HCT116 (cell line): ENCODE results near the gene DUSP18. TPM values are rescaled to one million over a fixed set of nuclear protein-coding genes. Genes with fewer than 3 reads are reported as not detected.

Source experiments
- ATAC-seq: fragments of 200-7000 bp; cut with Tn5 transposase; 2 replicates; pipeline ENCODE4 v1.9.1; 2020; ENCODE audit warnings: mild to moderate bottlenecking, moderate library complexity
- BruUV-seq: library from RNA; stranded (reverse); fragments of 400-500 nt; replicated peaks from 2 replicates; lab custom pipeline; 2021; lab: Mats Ljungman, UMichigan
- CTCF ChIA-PET: fragments of 300-600 bp; sonication (Branson Sonifier 250); formaldehyde crosslinking; loops from one replicate; lab custom pipeline; 2021; ENCODE audit warnings: antibody characterized with exemption; lab: Charles Lee
- POLR2A ChIA-PET: fragments of 300-600, 350-600 bp; sonication (Branson Sonifier 250); formaldehyde crosslinking; loops from one replicate; lab custom pipeline; 2021; ENCODE audit warnings: antibody characterized with exemption; lab: Charles Lee
- RAD21 ChIA-PET, 2 experiments: fragments of 300-600 bp; sonication (Branson Sonifier 250); formaldehyde crosslinking; loops; one replicate each; lab custom pipeline; 2023; ENCODE audit warnings: low total read pairs in 2 of 2; ENCODE audit not compliant: uncharacterized antibody in 2 of 2, unreplicated experiment in 2 of 2, low non-redundant PET in 1 of 2; lab: Charles Lee
- DNase-seq: peaks from one replicate; pipeline ENCODE4 v3.0.0-alpha.2; 2010; ENCODE audit warnings: low read depth, low spot score
- H2AFZ ChIP-seq: fragments of 200-600 bp; shearing (Covaris generic), sonication (generic); 2 replicates; pipeline ENCODE4 v1.6.1; 2017; ENCODE audit warnings: low read depth, mixed run types, mixed read lengths, antibody characterized with exemption, low read length; ENCODE audit not compliant: poor library complexity, severe bottlenecking
- H3K27ac ChIP-seq: 2 replicates; pipeline ENCODE4 v1.5.1; 2012; ENCODE audit warnings: low read depth, low read length
- H3K27me3 ChIP-seq: fragments of 200-600 bp; sonication (generic); 2 replicates; pipeline ENCODE4 v1.6.1; 2016; ENCODE audit warnings: mixed run types, low read length, mixed read lengths; ENCODE audit not compliant: insufficient read depth
- H3K36me3 ChIP-seq, 2 experiments: fragments of 200-500 bp in 1 of 2; fragments of 200-600 bp in 1 of 2; sonication (Bioruptor generic) in 1 of 2; sonication (generic) in 1 of 2; 2 replicates each; pipeline versions ENCODE4 v1.5.1 to v1.6.1; 2014 to 2016; ENCODE audit warnings: low read length in 2 of 2, inconsistent platforms in 1 of 2, mixed read lengths in 1 of 2, mixed run types in 1 of 2; ENCODE audit not compliant: insufficient read depth in 2 of 2, control insufficient read depth in 1 of 2
- H3K4me1 ChIP-seq, 2 experiments: fragments of 200-600 bp in 1 of 2; sonication (generic) in 1 of 2; 2 replicates each; pipeline versions ENCODE4 v1.5.1 to v1.6.1; 2012 to 2017; ENCODE audit warnings: low read length in 2 of 2, inconsistent platforms in 1 of 2, mild to moderate bottlenecking in 1 of 2, mixed read lengths in 1 of 2, mixed run types in 1 of 2, moderate library complexity in 1 of 2; ENCODE audit not compliant: insufficient read depth in 2 of 2, control insufficient read depth in 1 of 2
- H3K4me2 ChIP-seq: fragments of 200-600 bp; sonication (generic); 2 replicates; pipeline ENCODE4 v1.6.1; 2017; ENCODE audit warnings: mixed run types, low read length, mixed read lengths
- H3K4me3 ChIP-seq, 2 experiments: fragments of 200-600 bp in 1 of 2; sonication (generic) in 1 of 2; replicated peaks in 1 of 2; 2 replicates each; pipeline ENCODE4 v1.5.1; 2011 to 2016; ENCODE audit warnings: low read length in 2 of 2, control low read depth in 1 of 2, low read depth in 1 of 2, mild to moderate bottlenecking in 1 of 2, mixed read lengths in 1 of 2, mixed run types in 1 of 2
- H3K79me2 ChIP-seq: fragments of 200-600 bp; sonication (generic); 2 replicates; pipeline ENCODE4 v1.6.1; 2017; ENCODE audit warnings: mild to moderate bottlenecking, mixed run types, low read length, moderate library complexity, mixed read lengths; ENCODE audit not compliant: insufficient read depth
- H3K9ac ChIP-seq: fragments of 200-600 bp; sonication (generic); 2 replicates; pipeline ENCODE4 v1.6.1; 2016; ENCODE audit warnings: low read length, mixed read lengths
- H3K9me2 ChIP-seq: fragments of 200-600 bp; sonication (generic), shearing (Covaris generic); 2 replicates; pipeline ENCODE4 v1.6.1; 2017; ENCODE audit warnings: mixed run types, mild to moderate bottlenecking, moderate library complexity; ENCODE audit not compliant: insufficient read depth
- H3K9me3 ChIP-seq, 2 experiments: fragments of 200-500 bp in 1 of 2; fragments of 200-600 bp in 1 of 2; sonication (Bioruptor generic) in 1 of 2; sonication (generic) in 1 of 2; 2 replicates each; pipeline ENCODE4 v1.6.1; 2014 to 2017; ENCODE audit warnings: low read length in 2 of 2, mixed read lengths in 2 of 2, inconsistent platforms in 1 of 2, low read depth in 1 of 2, mild to moderate bottlenecking in 1 of 2, mixed run types in 1 of 2, moderate library complexity in 1 of 2; ENCODE audit not compliant: control insufficient read depth in 1 of 2, insufficient read depth in 1 of 2
- H4K20me1 ChIP-seq: fragments of 200-600 bp; sonication (generic), shearing (Covaris generic); 2 replicates; pipeline ENCODE4 v1.6.1; 2017; ENCODE audit warnings: mixed run types, mild to moderate bottlenecking, moderate library complexity; ENCODE audit not compliant: insufficient read depth
- CBX3 ChIP-seq: IDR thresholded peaks from 2 replicates; pipeline ENCODE4 v1.6.1; 2012; ENCODE audit warnings: low read depth
- CEBPB ChIP-seq: IDR thresholded peaks from 2 replicates; pipeline ENCODE4 v1.6.1; 2012; ENCODE audit warnings: low read depth
- EGR1 ChIP-seq: IDR thresholded peaks from 2 replicates; pipeline ENCODE4 v1.6.1; 2012; ENCODE audit warnings: low read depth
- ELF1 ChIP-seq: IDR thresholded peaks from 2 replicates; pipeline ENCODE4 v1.6.1; 2012; ENCODE audit warnings: low read depth, borderline replicate concordance
- EZH2 ChIP-seq: fragments of 200-600 bp; sonication (generic); IDR thresholded peaks from 2 replicates; pipeline ENCODE4 v1.6.1; 2017; ENCODE audit warnings: antibody characterized with exemption, mixed run types
- EZH2phosphoT487 ChIP-seq: fragments of 200-600 bp; IDR thresholded peaks from 2 replicates; pipeline ENCODE4 v1.6.1; 2018; ENCODE audit warnings: antibody characterized with exemption, borderline replicate concordance
- JUND ChIP-seq: IDR thresholded peaks from 2 replicates; pipeline ENCODE4 v1.6.1; 2012
- POLR2A ChIP-seq: IDR thresholded peaks from 2 replicates; pipeline ENCODE4 v1.7.0; 2011; ENCODE audit warnings: borderline replicate concordance; ENCODE audit not compliant: insufficient read depth, insufficient read length; ENCODE audit errors: extremely low read depth
- POLR2AphosphoS5 ChIP-seq: IDR thresholded peaks from 2 replicates; pipeline ENCODE4 v1.6.1; 2011; ENCODE audit warnings: mild to moderate bottlenecking, low read depth, low read length, moderate library complexity
- RAD21 ChIP-seq: IDR thresholded peaks from 2 replicates; pipeline ENCODE4 v1.6.1; 2012; ENCODE audit warnings: low read depth, mild to moderate bottlenecking
- SIN3A ChIP-seq: IDR thresholded peaks from 2 replicates; pipeline ENCODE4 v1.6.1; 2012; ENCODE audit warnings: low read depth
- SRF ChIP-seq: IDR thresholded peaks from 2 replicates; pipeline ENCODE4 v1.6.1; 2012; ENCODE audit warnings: low read depth
- TCF7L2 ChIP-seq: IDR thresholded peaks from 2 replicates; pipeline ENCODE4 v1.7.0; 2011; ENCODE audit warnings: borderline replicate concordance, inconsistent platforms; ENCODE audit not compliant: insufficient read depth, insufficient read length; ENCODE audit errors: extremely low read depth
- YY1 ChIP-seq: IDR thresholded peaks from 2 replicates; pipeline ENCODE4 v1.6.1; 2011; ENCODE audit warnings: low read length, low read depth, moderate library complexity, mild to moderate bottlenecking; ENCODE audit not compliant: insufficient replicate concordance; ENCODE audit errors: extremely low read depth
- ZFX ChIP-seq: fragments of 450-650 bp; IDR thresholded peaks from 2 replicates; pipeline ENCODE4 v1.6.1; 2017
- ZNF274 ChIP-seq: fragments of 200-500 bp; sonication (Bioruptor generic); IDR thresholded peaks from 2 replicates; pipeline ENCODE4 v1.6.1; 2014; ENCODE audit warnings: mild to moderate bottlenecking, low read depth, low read length, inconsistent platforms
- intact Hi-C: fragments of 100-400 bp; cut with micrococcal nuclease; formaldehyde crosslinking; loops from 2 replicates; pipeline ENCODE4 v1.10.0; 2022
- total RNA-seq: library from RNA; stranded (reverse); gene quantifications from one replicate; pipeline ENCODE4 v1.2.1, GENCODE V29; 2021; ENCODE audit not compliant: unreplicated experiment
- TF ChIP-seq, protein P1 (sequence below): IDR thresholded peaks from 2 replicates; pipeline ENCODE4 v1.6.1; 2011; ENCODE audit warnings: mild to moderate bottlenecking, low read length, moderate library complexity; ENCODE audit not compliant: insufficient replicate concordance; ENCODE audit errors: extremely low read depth
- TF ChIP-seq, protein P2 (sequence below), 3 experiments: fragments of 200-600 bp in 1 of 3; sonication (generic) in 1 of 3; IDR thresholded peaks in 2 of 3; conservative IDR thresholded peaks in 1 of 3; 2 replicates each; pipeline ENCODE4 v1.5.1; 2012 to 2017; ENCODE audit warnings: low read depth in 2 of 3, low read length in 2 of 3, antibody characterized with exemption in 1 of 3, borderline replicate concordance in 1 of 3, control low read depth in 1 of 3, mild to moderate bottlenecking in 1 of 3, mixed read lengths in 1 of 3, mixed run types in 1 of 3, moderate library complexity in 1 of 3; ENCODE audit not compliant: insufficient read depth in 1 of 3
- TF ChIP-seq, protein P3 (sequence below): IDR thresholded peaks from 2 replicates; pipeline ENCODE4 v1.6.1; 2012

Gene DUSP18
- total RNA-seq, 1 experiment from 2014 or later, result 9.7 TPM

DNA sequence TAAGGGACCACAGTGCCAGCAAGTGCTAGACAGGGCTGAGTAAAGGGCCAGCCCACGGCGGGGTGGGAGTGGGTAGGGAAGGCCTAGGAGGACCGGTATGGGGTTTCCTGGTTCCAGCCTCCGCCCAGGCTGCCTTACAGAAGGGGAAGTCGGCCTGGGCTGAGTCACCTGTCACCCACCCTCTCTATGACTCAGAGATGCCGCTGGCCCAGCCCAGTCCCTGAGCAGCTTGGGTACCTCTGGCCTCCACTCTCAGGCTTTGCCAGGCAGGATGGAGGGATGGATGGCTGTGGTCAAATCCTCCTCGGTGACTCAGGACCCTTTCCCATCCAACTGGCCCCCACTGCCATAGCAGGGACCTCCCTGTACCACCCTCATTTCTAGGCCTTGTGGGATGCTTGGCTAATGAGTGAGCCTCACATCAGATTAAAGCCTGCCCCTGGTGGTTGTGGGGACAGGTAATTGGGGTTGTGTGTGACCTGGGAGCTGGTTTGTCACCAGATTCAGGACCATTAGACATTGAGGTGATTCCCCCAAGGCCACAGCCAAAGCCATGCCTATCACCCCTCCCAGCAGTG, 18.2 kb downstream of the DUSP18 start (continued):
- no peak for TF ChIP-seq CEBPB
- TF ChIP-seq JUND, result peak; percentile 97

DNA sequence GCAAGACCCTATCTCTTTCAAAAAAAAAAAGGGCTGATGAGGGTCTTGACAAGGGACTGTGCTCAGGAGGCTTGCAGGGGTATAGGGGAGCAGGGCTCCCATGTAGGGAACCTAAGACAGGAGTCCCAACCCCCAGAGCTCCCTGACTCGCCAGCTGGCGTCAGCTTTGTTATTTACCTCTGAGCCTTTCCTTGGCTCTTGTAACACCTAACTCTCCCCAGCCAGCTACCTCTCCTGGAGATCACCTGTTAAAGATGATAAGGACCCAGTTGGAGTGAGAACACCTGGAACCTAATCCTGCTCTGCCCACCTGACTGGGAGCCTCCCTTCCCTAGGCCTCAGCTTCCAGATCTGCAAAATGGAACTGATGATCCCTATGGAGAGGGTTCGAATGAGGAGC, 18.9 kb downstream of the DUSP18 start:
- no peaks in the 10 kb centered on the region for H3K36me3 ChIP-seq
- no peak for DNase-seq
- no peaks in the 10 kb centered on the region for H4K20me1 ChIP-seq
- CTCF ChIA-PET, result interaction anchor here (1.9 to 2.4 kb wide), 3 partner anchors 14 to 106 kb away, joined by 8 to 17 read pairs (median 9); partner anchors contain the start of genes DUSP18 and SLC35E4
- no TSS peak for BruUV-seq
- intact Hi-C loops, result no loop called here
- no peaks in the 10 kb centered on the region for H3K79me2 ChIP-seq
- POLR2A ChIA-PET, result interaction anchor here (1.0 to 1.5 kb wide), 2 partner anchors 14 to 225 kb away, joined by 3 read pairs; partner anchors contain the start of gene SLC35E4
- peak overlapping the region in 1 of 2 experiments; percentile 29; a peak in 2 of 4 replicates for H3K4me3 ChIP-seq
- TF ChIP-seq POLR2A (no peak), ELF1 (no peak), ZNF274 (no peak), EGR1 (no peak), EZH2phosphoT487 (no peak), POLR2AphosphoS5 (no peak), CEBPB (no peak), CBX3 (no peak), SRF (no peak), ZFX (no peak), RAD21 (no peak), SIN3A (no peak), TCF7L2 (no peak), YY1 (no peak), EZH2 (no peak)
- TF ChIP-seq, protein P1, sequence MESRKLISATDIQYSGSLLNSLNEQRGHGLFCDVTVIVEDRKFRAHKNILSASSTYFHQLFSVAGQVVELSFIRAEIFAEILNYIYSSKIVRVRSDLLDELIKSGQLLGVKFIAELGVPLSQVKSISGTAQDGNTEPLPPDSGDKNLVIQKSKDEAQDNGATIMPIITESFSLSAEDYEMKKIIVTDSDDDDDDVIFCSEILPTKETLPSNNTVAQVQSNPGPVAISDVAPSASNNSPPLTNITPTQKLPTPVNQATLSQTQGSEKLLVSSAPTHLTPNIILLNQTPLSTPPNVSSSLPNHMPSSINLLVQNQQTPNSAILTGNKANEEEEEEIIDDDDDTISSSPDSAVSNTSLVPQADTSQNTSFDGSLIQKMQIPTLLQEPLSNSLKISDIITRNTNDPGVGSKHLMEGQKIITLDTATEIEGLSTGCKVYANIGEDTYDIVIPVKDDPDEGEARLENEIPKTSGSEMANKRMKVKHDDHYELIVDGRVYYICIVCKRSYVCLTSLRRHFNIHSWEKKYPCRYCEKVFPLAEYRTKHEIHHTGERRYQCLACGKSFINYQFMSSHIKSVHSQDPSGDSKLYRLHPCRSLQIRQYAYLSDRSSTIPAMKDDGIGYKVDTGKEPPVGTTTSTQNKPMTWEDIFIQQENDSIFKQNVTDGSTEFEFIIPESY, result no peak
- TF ChIP-seq, protein P2, sequence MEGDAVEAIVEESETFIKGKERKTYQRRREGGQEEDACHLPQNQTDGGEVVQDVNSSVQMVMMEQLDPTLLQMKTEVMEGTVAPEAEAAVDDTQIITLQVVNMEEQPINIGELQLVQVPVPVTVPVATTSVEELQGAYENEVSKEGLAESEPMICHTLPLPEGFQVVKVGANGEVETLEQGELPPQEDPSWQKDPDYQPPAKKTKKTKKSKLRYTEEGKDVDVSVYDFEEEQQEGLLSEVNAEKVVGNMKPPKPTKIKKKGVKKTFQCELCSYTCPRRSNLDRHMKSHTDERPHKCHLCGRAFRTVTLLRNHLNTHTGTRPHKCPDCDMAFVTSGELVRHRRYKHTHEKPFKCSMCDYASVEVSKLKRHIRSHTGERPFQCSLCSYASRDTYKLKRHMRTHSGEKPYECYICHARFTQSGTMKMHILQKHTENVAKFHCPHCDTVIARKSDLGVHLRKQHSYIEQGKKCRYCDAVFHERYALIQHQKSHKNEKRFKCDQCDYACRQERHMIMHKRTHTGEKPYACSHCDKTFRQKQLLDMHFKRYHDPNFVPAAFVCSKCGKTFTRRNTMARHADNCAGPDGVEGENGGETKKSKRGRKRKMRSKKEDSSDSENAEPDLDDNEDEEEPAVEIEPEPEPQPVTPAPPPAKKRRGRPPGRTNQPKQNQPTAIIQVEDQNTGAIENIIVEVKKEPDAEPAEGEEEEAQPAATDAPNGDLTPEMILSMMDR (IDR thresholded peaks at IDR 0.05 in 2 of 3, conservative IDR thresholded peaks at IDR 0.05 in 1 of 3; ENCODE audit: borderline replicate concordance in 1 of 3, insufficient read depth in 1 of 3, low read depth in 2 of 3, low read length in 2 of 3), result no peak
- TF ChIP-seq, protein P3, sequence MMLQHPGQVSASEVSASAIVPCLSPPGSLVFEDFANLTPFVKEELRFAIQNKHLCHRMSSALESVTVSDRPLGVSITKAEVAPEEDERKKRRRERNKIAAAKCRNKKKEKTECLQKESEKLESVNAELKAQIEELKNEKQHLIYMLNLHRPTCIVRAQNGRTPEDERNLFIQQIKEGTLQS, result no peak
- peak overlapping the region; percentile 46 for H3K9ac ChIP-seq
- RAD21 ChIA-PET, result no interaction called here
- H3K27me3 ChIP-seq, result no peaks in the 10 kb centered on the region
- ATAC-seq, result peak; percentile 1; the same call in 1 of the 2 replicates
- H3K9me3 ChIP-seq, result no peaks in the 10 kb centered on the region
- H3K9me2 ChIP-seq, result no peaks in the 10 kb centered on the region
- H3K27ac ChIP-seq, result peak overlapping the region; percentile 59
- peak overlapping the region; percentile 76 for H3K4me2 ChIP-seq
- peaks cover 18 to 33% of the 10 kb centered on the region in 2 experiments for H3K4me1 ChIP-seq
- no peak overlapping the region for H2AFZ ChIP-seq
